Suprapubic skin (tissue), 4 donors: Measurements from ENCODE around the gene CABP4. TPM values are rescaled to one million over a fixed set of nuclear protein-coding genes. Genes with fewer than 3 reads are reported as not detected.

Source experiments
- DNase-seq, 2 donors: peaks; one replicate each; pipeline ENCODE4 v3.0.0-alpha.2; 2019; ENCODE audit warnings: low spot score in 2 of 2
- H3K27ac ChIP-seq: fragments of 200-600 bp; sonication (generic); one replicate; pipeline ENCODE4 v1.5.1; 2019
- H3K27me3 ChIP-seq: fragments of 200-600 bp; sonication (generic); one replicate; pipeline ENCODE4 v1.5.1; 2019
- H3K36me3 ChIP-seq: fragments of 200-600 bp; sonication (generic); one replicate; pipeline ENCODE4 v1.5.1; 2019
- H3K4me1 ChIP-seq: fragments of 200-600 bp; sonication (generic); one replicate; pipeline ENCODE4 v1.5.1; 2019
- H3K4me3 ChIP-seq: fragments of 200-600 bp; sonication (generic); one replicate; pipeline ENCODE4 v1.5.1; 2019; ENCODE audit warnings: mild to moderate bottlenecking
- H3K9me3 ChIP-seq: fragments of 200-600 bp; sonication (generic); one replicate; pipeline ENCODE4 v1.5.1; 2019
- EP300 ChIP-seq: sonication (generic); formaldehyde crosslinking; IDR thresholded peaks from one replicate; pipeline ENCODE4 v1.6.1; 2017; ENCODE audit warnings: antibody characterized with exemption
- POLR2A ChIP-seq, 2 donors: fragments of 450-650 bp; IDR thresholded peaks; one replicate each; pipeline ENCODE4 v1.6.1; 2017; ENCODE audit warnings: antibody characterized with exemption in 2 of 2, mild to moderate bottlenecking in 2 of 2, moderate library complexity in 2 of 2
- POLR2AphosphoS5 ChIP-seq, 3 donors: sonication (generic); formaldehyde crosslinking; IDR thresholded peaks; one replicate each; pipeline ENCODE4 v1.6.1; 2017; ENCODE audit warnings: antibody characterized with exemption in 3 of 3
- WGBS: methylation state at CpG from one replicate; pipeline ENCODE4 v1.1.5; 2018; 5-methylcytosine and 5-hydroxymethylcytosine counted together
- total RNA-seq, 4 donors: library from RNA; depleted of rRNA; stranded (reverse); fragments of >200 nt; gene quantifications; one replicate each; pipeline ENCODE4 v1.1.0, GENCODE V29; 2016
- TF ChIP-seq, protein P1 (sequence below), 2 donors: fragments of 200-600 bp in 1 of 2; fragments of 450-650 bp in 1 of 2; sonication (generic) in 1 of 2; IDR thresholded peaks; one replicate each; pipeline ENCODE4 v1.5.1; 2016 to 2019; ENCODE audit warnings: antibody characterized with exemption in 2 of 2, mild to moderate bottlenecking in 1 of 2, moderate library complexity in 1 of 2

CABP4 gene
- total RNA-seq, result 1 to 10 TPM in 1 of 4 donors, under 1 TPM in 2, not detected in 1; 0.38 to 2.5 (median 0.72) TPM

DNA sequence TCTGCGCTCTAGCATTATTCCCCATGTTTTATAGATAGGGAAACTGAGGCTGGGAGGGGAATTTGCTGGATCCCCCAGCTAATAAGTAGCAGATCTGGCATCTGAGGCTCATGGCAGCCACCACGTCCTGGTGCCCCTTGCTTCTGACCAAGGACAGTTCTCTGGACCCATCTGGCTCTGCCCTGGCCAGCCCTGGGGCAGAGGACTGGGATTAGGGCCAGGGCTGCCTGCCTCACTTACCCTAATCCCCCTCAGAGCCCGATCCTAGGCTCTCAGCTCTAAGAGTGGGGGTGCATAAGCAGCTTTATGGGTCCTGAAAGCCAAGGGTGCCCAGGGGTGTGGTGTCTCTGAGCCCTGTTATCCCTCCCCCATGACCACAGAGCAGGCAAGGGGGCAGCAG lies at the start of gene CABP4:
Gene CABP4 (plus strand): TSS at position 301 of the 400 bp plus-strand sequence. CDS start 70 bp downstream, at position 371.
- Histone ChIP-seq H3K27me3 (no peaks in the 10 kb centered on the region), H3K36me3 (no peaks in the 10 kb centered on the region), H3K9me3 (no peaks in the 10 kb centered on the region), H3K27ac (no peak within 1 kb of the TSS), H3K4me1 (no peaks in the 10 kb centered on the region), H3K4me3 (no peak within 1 kb of the TSS)
- WGBS, result 88% methylated on average over 3 of the region's 3 CpGs
- TF ChIP-seq EP300 (no peak), POLR2AphosphoS5 (IDR thresholded peaks at IDR 0.05) (no peak), POLR2A (IDR thresholded peaks at IDR 0.05) (no peak)
- TF ChIP-seq, protein P1, sequence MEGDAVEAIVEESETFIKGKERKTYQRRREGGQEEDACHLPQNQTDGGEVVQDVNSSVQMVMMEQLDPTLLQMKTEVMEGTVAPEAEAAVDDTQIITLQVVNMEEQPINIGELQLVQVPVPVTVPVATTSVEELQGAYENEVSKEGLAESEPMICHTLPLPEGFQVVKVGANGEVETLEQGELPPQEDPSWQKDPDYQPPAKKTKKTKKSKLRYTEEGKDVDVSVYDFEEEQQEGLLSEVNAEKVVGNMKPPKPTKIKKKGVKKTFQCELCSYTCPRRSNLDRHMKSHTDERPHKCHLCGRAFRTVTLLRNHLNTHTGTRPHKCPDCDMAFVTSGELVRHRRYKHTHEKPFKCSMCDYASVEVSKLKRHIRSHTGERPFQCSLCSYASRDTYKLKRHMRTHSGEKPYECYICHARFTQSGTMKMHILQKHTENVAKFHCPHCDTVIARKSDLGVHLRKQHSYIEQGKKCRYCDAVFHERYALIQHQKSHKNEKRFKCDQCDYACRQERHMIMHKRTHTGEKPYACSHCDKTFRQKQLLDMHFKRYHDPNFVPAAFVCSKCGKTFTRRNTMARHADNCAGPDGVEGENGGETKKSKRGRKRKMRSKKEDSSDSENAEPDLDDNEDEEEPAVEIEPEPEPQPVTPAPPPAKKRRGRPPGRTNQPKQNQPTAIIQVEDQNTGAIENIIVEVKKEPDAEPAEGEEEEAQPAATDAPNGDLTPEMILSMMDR (IDR thresholded peaks at IDR 0.05), result no peak
- no peak for DNase-seq

DNA sequence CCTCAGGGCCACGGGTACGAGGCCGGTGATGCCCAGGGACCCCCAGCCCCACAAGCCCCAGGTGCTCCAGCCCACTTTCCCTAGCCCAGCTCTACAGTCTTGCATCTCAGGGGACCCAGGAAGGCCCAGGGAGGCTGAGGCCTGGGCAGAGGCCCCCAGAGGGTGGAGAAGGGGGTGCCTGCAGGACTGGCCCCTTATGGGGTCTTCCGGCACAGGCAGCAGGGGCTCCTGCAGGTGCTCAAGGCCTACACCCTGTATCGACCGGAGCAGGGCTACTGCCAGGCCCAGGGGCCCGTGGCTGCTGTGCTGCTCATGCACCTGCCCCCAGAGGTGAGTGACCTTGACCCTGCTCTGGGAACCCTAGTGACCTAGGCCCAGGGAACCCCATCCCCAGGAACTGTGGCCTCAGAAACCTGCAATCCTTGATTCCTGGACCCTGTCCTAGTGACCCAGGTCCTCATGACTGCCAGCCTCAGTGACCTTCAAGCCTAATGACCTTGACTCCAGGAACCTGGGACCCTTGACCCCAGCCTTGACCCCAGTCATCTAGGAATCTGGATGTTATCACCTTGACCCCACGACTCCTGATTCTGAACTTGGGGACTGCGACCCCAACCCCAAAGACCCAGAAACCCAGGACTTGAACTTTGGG lies 49.3 kb upstream of the CABP4 start:
- TF ChIP-seq EP300 (no peak), POLR2A (IDR thresholded peaks at IDR 0.05) (no peak), POLR2AphosphoS5 (IDR thresholded peaks at IDR 0.05) (no peak)
- TF ChIP-seq, protein P1 (IDR thresholded peaks at IDR 0.05), result no peak
- WGBS, result 93% methylated on average over 6 of the region's 9 CpGs
- no peaks in the 10 kb centered on the region for H3K36me3 ChIP-seq
- H3K4me3 ChIP-seq, result no peak overlapping the region
- DNase-seq, result no peak
- no peaks in the 10 kb centered on the region for H3K9me3 ChIP-seq
- peaks cover 25% of the 10 kb centered on the region for H3K27me3 ChIP-seq
- no peak overlapping the region for H3K27ac ChIP-seq
- peaks cover 45% of the 10 kb centered on the region for H3K4me1 ChIP-seq

DNA sequence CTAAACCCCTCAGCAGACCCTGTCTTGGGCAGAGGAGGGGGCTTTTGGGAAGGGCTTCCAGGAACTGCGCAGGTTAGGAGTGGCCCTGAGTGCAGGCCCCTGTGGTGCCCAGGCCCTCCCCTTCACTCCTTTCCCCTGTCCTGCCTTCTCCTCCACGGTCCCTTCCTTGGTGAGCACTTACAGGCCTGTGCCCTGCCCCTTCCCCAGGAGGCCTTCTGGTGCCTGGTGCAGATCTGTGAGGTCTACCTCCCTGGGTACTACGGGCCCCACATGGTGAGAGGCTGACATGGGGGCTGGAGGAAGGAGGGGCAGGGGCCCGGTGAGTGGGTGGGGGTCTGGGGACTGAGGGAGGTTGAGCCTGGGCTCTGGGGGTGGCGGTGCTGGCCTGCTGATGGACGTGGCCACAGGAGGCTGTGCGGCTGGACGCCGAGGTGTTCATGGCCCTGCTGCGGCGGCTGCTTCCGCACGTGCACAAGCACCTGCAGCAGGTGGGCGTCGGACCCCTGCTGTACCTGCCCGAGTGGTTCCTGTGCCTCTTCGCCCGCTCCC lies 48.7 kb upstream of the CABP4 start:
- Histone ChIP-seq H3K27me3 (peaks cover 30% of the 10 kb centered on the region), H3K27ac (no peak overlapping the region), H3K4me1 (peaks cover 41% of the 10 kb centered on the region), H3K9me3 (no peaks in the 10 kb centered on the region), H3K36me3 (no peaks in the 10 kb centered on the region), H3K4me3 (no peak overlapping the region)
- DNase-seq, result no peak
- TF ChIP-seq POLR2A (IDR thresholded peaks at IDR 0.05) (no peak), POLR2AphosphoS5 (IDR thresholded peaks at IDR 0.05) (no peak), EP300 (no peak)
- TF ChIP-seq, protein P1 (IDR thresholded peaks at IDR 0.05), result no peak
- 74% methylated on average over 3 of the region's 18 CpGs for WGBS

DNA sequence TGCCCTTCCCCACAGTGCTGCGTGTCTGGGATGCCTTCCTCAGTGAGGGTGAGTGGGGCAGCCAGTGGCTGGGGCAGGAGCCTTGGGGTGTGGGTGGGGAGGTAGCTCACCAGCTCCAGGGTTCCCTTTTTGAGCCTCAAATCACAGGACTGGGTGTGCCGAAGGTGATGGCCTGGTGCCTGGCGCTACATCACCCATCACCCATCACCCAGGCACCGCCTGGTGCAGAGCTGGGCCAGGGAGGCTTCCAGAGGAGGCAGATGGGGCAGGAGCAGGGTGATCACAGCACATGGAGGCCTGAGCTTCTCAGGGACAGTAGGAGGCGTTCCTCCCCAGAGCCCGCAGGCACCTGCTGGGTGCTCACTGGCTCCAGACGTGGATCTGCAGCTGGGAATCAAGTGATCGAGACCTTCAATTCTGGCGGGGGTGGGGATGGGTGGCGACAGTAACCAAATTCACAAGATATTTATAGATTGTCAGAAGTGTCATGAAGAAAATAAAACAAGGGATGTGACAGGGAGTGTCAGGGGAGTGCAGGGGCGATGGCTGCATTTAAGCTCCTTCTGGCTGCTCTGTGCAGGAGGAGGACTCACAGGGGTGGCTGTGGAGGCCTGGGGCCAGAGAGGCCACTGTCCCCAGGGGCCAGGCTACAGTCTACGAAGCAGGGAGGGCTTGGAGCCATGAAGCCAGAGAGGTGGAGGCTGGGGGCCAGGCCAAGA lies 48.0 kb upstream of the CABP4 start:
- peaks cover 36% of the 10 kb centered on the region for H3K27me3 ChIP-seq
- H3K36me3 ChIP-seq, result no peaks in the 10 kb centered on the region
- no peak overlapping the region for H3K4me3 ChIP-seq
- no peaks in the 10 kb centered on the region for H3K9me3 ChIP-seq
- DNase-seq, result no peak
- H3K4me1 ChIP-seq, result peaks cover 38% of the 10 kb centered on the region
- WGBS, result 31% methylated on average over 8 of the region's 12 CpGs
- TF ChIP-seq EP300, result no peak
- TF ChIP-seq POLR2AphosphoS5 (IDR thresholded peaks at IDR 0.05), result no peak
- no peak for TF ChIP-seq POLR2A (IDR thresholded peaks at IDR 0.05)
- TF ChIP-seq, protein P1 (IDR thresholded peaks at IDR 0.05), result no peak
- H3K27ac ChIP-seq, result no peak overlapping the region

DNA sequence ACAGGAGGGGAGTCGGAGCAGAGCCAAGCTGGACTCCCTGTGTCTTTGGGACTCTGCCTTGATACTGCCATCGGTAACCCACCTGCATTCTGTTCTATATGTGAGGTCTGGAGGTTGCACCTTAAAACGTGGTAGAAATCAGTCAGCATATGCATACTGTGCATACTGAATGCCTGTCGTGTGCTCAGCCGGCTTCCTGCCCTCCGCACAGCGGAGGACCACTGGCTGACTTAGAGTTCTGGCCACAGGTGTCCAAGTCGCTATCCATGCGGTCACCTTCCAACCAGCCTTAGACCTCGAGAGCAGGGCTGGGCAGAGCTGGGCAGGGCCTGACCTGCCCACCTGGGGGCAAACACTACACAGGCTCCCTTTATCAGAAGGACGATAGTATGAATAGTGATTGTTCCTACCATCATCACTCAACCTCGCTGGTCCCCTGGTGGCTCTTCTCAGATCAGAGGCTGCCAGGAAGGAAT lies 47.4 kb upstream of the CABP4 start:
- peaks cover 32% of the 10 kb centered on the region for H3K4me1 ChIP-seq
- 59% methylated on average over 11 of the region's 12 CpGs for WGBS

More for the DNA sequence above, 47.4 kb upstream of the CABP4 start:
- Histone ChIP-seq H3K9me3 (no peaks in the 10 kb centered on the region), H3K27me3 (peaks cover 42% of the 10 kb centered on the region), H3K36me3 (no peaks in the 10 kb centered on the region), H3K27ac (no peak overlapping the region), H3K4me3 (no peak overlapping the region)
- no peak for DNase-seq
- no peak for TF ChIP-seq POLR2AphosphoS5 (IDR thresholded peaks at IDR 0.05)
- no peak for TF ChIP-seq POLR2A (IDR thresholded peaks at IDR 0.05)
- TF ChIP-seq, protein P1 (IDR thresholded peaks at IDR 0.05), result no peak
- TF ChIP-seq EP300, result no peak
